ENCODE data around the gene STIM2.

DNA sequence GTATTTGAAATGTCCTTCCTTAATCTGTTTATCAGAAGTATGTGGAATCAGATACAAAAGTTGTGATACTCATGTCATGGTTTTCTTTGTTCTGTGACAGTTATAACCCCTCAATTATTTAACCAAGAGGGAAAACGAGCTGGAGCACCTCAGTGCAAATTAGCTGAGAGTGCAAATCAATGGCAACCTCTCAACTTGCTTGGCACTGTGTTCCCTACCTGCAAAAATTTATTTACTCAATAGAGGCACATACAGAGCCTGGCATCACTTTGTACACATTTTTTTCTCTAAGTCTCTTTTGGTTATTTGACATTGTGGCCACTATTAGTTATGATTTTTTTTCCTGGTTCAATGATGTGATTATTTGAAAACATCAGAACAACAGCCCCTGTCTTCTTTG is 186.2 kb downstream of the STIM2 start:
- TF ChIP-seq, protein P1, sequence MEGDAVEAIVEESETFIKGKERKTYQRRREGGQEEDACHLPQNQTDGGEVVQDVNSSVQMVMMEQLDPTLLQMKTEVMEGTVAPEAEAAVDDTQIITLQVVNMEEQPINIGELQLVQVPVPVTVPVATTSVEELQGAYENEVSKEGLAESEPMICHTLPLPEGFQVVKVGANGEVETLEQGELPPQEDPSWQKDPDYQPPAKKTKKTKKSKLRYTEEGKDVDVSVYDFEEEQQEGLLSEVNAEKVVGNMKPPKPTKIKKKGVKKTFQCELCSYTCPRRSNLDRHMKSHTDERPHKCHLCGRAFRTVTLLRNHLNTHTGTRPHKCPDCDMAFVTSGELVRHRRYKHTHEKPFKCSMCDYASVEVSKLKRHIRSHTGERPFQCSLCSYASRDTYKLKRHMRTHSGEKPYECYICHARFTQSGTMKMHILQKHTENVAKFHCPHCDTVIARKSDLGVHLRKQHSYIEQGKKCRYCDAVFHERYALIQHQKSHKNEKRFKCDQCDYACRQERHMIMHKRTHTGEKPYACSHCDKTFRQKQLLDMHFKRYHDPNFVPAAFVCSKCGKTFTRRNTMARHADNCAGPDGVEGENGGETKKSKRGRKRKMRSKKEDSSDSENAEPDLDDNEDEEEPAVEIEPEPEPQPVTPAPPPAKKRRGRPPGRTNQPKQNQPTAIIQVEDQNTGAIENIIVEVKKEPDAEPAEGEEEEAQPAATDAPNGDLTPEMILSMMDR (conservative IDR thresholded peaks at IDR 0.05), result no peak
- no peak for TF ChIP-seq EZH2 (IDR thresholded peaks at IDR 0.05; ENCODE audit: low read depth)

Data from PC-9 (cell line).